GM10248 (cell line): ENCODE results near the gene LIMA1.
A peak's percentile ranks its signal among the peaks of the same experiment; 100 is the strongest.

Experiments used
- CTCF ChIA-PET: fragments of 300-600 bp; sonication (Branson Sonifier 250); formaldehyde crosslinking; extraction: SDS; loops from one replicate; lab custom pipeline; 2021; ENCODE audit warnings: antibody characterized with exemption; lab: Yijun Ruan, JAX
- POLR2A ChIA-PET: fragments of 350-650 bp; sonication (Branson Sonifier 250); formaldehyde crosslinking; extraction: SDS; loops from one replicate; lab custom pipeline; 2020; ENCODE audit warnings: antibody characterized with exemption; lab: Yijun Ruan, JAX
- DNase-seq: peaks from one replicate; pipeline ENCODE4 v3.0.0; 2012; ENCODE audit errors: extremely low spot score
- TF ChIP-seq, protein P1 (sequence below): IDR thresholded peaks from 2 replicates; pipeline ENCODE4 v1.5.1; 2012; ENCODE audit warnings: mild to moderate bottlenecking, low read depth; ENCODE audit errors: extremely low read depth, missing control alignments, control extremely low read depth

Gene LIMA1

DNA sequence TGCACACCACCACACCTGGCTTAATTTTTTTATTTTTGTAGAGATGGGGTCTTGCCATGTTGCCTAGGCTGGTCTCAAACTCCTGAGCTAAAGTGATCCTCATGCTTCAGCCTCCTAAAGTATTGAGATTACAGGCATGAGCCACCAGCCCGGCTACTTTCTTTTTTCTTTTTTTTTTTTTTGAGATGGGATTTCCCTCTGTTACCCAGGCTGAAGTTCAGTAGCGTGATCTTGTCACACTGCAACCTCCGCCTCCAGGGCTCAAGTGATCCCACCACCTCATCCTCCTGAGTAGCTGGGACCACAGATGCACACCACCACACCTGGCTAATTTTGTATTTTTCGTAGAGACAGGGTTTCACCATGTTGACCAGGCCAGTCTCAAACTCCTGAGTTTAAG, 51.1 kb downstream of the LIMA1 start:
- ChIA-PET CTCF (interaction anchor here (1.2 to 1.6 kb wide), 2 partner anchors 19 to 21 kb away, joined by 3 read pairs; no protein-coding TSS in a partner anchor), POLR2A (no interaction called here)
- TF ChIP-seq, protein P1, sequence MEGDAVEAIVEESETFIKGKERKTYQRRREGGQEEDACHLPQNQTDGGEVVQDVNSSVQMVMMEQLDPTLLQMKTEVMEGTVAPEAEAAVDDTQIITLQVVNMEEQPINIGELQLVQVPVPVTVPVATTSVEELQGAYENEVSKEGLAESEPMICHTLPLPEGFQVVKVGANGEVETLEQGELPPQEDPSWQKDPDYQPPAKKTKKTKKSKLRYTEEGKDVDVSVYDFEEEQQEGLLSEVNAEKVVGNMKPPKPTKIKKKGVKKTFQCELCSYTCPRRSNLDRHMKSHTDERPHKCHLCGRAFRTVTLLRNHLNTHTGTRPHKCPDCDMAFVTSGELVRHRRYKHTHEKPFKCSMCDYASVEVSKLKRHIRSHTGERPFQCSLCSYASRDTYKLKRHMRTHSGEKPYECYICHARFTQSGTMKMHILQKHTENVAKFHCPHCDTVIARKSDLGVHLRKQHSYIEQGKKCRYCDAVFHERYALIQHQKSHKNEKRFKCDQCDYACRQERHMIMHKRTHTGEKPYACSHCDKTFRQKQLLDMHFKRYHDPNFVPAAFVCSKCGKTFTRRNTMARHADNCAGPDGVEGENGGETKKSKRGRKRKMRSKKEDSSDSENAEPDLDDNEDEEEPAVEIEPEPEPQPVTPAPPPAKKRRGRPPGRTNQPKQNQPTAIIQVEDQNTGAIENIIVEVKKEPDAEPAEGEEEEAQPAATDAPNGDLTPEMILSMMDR: no peak
- no peak for DNase-seq

DNA sequence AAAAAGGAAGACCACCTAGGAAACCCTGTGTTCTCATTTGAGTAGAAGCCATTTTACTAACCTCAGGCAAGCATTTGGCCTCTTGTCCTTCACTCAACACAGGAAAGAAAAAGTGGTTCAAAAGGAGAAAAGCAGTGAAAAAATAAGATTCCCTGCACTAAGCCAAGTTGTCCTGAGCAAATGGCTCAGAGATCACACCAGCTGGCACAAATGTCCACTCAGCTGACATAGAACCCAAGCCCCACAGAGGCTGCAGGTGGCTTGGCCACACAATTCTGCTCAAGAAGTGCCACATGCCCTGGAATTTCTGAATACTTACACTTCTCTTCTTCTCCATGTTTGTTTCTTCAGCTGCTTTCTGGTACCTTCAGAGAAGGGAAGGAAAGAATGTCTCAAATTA, 52.0 kb downstream of the LIMA1 start:
- TF ChIP-seq, protein P1: no peak
- no peak for DNase-seq
- CTCF ChIA-PET: interaction anchor here (1.2 to 1.3 kb wide), 2 partner anchors 10 to 18 kb away, joined by 3 to 4 read pairs; no protein-coding TSS in a partner anchor
- POLR2A ChIA-PET: no interaction called here

DNA sequence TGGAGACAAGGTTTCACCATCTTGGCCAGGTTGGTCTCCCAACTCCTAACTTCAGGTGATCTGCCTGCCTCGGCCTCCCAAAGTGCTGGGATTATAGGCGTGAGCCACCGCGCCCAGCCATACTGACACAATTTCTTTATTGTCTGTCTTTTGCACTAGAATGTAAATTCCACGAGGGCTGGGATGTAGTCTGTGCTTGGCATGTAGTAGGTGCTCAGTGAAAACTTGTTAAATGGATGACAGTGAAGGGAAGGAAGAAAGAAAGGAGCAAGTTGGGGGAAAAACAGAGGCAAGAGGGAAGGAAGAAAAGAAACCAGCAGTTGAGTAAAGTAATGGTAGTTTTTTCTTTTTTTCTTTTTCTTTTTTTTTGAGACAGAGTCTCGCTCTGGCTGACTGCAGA, 53.1 kb downstream of the LIMA1 start:
- POLR2A ChIA-PET: no interaction called here
- DNase-seq: no peak
- TF ChIP-seq, protein P1: no peak
- CTCF ChIA-PET: interaction anchor here (1.3 kb wide), 1 partner anchor 9 kb away, joined by 4 read pairs; no protein-coding TSS in a partner anchor

DNA sequence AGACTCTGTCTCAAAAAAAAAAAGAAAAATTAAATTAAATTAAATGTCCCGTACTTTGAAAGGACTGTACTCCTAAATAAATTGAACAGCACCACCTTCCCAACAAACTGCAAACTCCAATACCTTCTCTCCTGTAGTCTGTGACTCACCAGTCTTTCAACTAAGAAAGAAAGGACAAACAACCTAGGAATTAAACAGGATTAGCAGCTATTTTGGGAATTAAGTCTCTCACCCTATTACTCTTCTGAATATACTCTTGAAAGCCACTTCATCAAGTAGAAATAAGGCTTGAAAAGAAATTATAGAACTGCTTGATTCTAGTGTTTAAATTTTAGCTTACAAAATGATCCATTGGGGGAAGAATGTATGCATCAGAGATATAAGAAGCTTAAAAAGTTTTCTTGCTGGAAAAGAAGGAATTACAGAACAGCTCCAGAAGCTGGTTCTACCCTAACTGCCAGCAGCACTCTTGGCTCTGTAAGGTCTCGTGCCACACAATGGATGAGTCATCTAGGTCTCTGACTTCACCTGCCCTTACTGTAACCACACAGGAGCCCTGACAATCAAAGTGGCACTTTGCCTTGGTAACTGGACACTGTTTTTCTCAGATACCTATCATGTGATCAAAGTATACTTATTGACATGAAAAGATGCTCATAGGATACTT, 59.2 kb downstream of the LIMA1 start:
- TF ChIP-seq, protein P1: no peak
- ChIA-PET POLR2A (no interaction called here), CTCF (interaction anchor here (1.2 to 2.3 kb wide), 3 partner anchors 12 to 25 kb away, joined by 4 to 6 read pairs (median 5); no protein-coding TSS in a partner anchor)
- peak; percentile 51 for DNase-seq

DNA sequence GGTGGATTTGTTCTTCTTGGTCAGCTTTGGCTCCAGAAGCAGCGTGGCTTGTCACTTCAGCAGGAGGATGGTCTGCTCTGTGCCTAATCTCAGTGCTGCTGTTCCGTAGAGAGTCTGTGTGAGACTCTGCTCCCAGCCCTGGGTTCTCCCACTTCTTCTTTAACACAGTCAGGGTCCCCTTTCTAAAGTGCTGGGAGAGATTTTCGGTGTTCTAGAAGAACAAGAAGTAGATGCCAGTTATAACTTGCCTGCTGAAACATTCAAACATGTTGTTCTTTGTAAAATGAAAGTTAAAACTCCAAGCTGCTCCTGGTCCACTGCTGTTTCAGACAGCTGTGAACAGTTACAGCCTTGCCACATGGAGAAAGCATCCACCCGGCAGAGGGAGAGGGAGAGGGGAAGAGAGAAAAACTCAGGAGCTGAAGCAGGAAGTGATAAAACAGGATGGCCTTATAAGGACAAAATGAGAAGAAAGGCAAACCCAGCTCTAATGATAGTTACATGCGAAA, 61.0 kb downstream of the LIMA1 start:
- DNase-seq: peak; percentile 50
- POLR2A ChIA-PET: interaction anchor here (0.5 to 0.6 kb wide), 3 partner anchors 11 to 412 kb away, joined by 3 read pairs; no protein-coding TSS in a partner anchor
- TF ChIP-seq, protein P1: no peak
- CTCF ChIA-PET: interaction anchor here (1.1 to 2.8 kb wide), 9 partner anchors 11 to 255 kb away, joined by 3 to 18 read pairs (median 6); no protein-coding TSS in a partner anchor

DNA sequence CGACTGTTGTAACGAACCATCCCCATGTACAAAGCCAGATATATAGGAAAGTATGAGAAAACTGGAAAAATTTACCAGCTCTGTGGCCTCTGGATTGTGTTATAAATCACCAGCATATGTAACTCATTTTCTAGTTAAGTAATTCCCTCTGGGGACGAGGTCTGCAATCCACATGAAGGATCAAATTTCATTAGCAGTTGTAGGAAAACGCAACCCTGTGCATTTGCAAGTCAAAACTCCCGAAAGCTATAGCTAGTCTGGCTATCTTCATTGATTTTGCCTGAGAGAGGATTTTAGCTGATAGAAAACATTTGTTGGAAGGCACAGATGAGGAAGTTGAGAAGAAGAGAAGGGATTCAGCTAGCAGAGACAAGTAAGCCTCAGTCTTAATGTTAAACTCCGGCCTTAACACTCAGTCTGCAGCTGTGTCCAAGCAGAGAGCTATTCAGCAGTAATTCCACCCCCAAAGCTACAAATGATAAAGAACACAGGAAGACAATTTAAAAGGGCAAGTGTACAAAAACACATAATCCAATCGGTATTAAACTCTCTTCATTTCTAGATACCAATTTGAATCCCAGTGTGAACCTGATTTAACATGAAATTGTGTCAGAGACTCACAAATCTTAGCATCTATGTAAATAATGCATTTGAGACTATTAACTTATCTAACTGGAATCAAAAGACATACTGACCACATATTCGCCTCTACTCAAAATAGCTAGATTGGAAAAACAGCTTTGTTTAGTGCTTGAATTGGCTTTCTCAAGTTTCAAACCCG, 61.9 kb downstream of the LIMA1 start:
- no peak for DNase-seq
- ChIA-PET CTCF (interaction anchor here (1.1 to 2.8 kb wide), 12 partner anchors 10 to 254 kb away, joined by 3 to 18 read pairs (median 6); partner anchors contain the start of gene COX14), POLR2A (interaction anchor here (1.3 to 1.6 kb wide), 2 partner anchors 9 to 110 kb away, joined by 4 to 6 read pairs; partner anchors contain the start of gene COX14)
- TF ChIP-seq, protein P1: no peak
